ENCODE measurements around the gene CHAC1. TPM values are rescaled to one million over a fixed set of nuclear protein-coding genes. Genes with fewer than 3 reads are reported as not detected.
"Not testable (repeated sequence)": the region's sequence is repeated elsewhere in the genome, so short reads cannot be mapped to it uniquely, and the experiment has no call there.

CHAC1 gene
- total RNA-seq, 5 donors from 2014 or later (not counting 1 experiment from before 2014, with no cell fraction given), result 0.44 to 7.5 (median 7.2) TPM

GRCh38 chr15:40954158-40954848 lies 1.0 kb downstream of the CHAC1 start:
- not testable (repeated sequence) for ATAC-seq (replicated peaks in 1 of 4); H3K36me3 ChIP-seq (ENCODE audit: control insufficient read depth in 2 of 2, extremely low read depth in 1 of 2, insufficient read depth in 1 of 2, low read length in 1 of 2); H3K36me3 Mint-ChIP-seq; DNase-seq; H3K9me3 ChIP-seq; H3K27me3 Mint-ChIP-seq; H3K9me3 Mint-ChIP-seq; H3K27ac ChIP-seq (ENCODE audit: low read length)
- Mint-ChIP-seq H3K4me1 (peaks cover 11 to 21% (median 17%) of the 10 kb centered on the region in 3 donors), H3K27ac (peak overlapping the region in 1 of 2 donors; percentile 87), H3K4me3 (peak overlapping the region; percentile 89 to 92 (median 89))
- H3K27me3 ChIP-seq (replicated peaks in 1 of 2; ENCODE audit: control insufficient read depth in 2 of 2, extremely low read depth in 1 of 2, insufficient read depth in 2 of 2, low read length in 1 of 2), result peaks cover 0 to 17% of the 10 kb centered on the region in 2 experiments
- ChIA-PET CTCF (interaction anchor here (0.5 to 2.1 kb wide), 3 partner anchors 12 to 26 kb away, joined by 5 to 10 read pairs (median 7); no protein-coding TSS in a partner anchor), POLR2A (interaction anchor here (0.6 kb wide), 2 partner anchors 24 to 84 kb away, joined by 3 to 13 read pairs; no protein-coding TSS in a partner anchor)
- H3K4me1 ChIP-seq (ENCODE audit: control insufficient read depth in 1 of 2, extremely low read depth in 1 of 2, insufficient read depth in 2 of 2, low read length in 2 of 2), result peaks cover 7 to 19% of the 10 kb centered on the region in 2 experiments
- H3K4me3 ChIP-seq (ENCODE audit: control insufficient read depth in 1 of 2, extremely low read depth in 1 of 2, low read length in 1 of 2), result peak overlapping the region in 1 of 2 donors; percentile 78
- 69% methylated on average over 3 of the region's 8 CpGs for WGBS (ENCODE audit: insufficient coverage)

GRCh38 chr15:40955141-40955903 lies 2.1 kb downstream of the CHAC1 start:
- no peak for ATAC-seq (replicated peaks in 1 of 4)
- 84% methylated on average over 18 of the region's 20 CpGs for WGBS (ENCODE audit: insufficient coverage)
- H3K36me3 ChIP-seq (ENCODE audit: control insufficient read depth in 2 of 2, extremely low read depth in 1 of 2, insufficient read depth in 1 of 2, low read length in 1 of 2), result no peaks in the 10 kb centered on the region
- no peak overlapping the region for H3K27ac ChIP-seq (ENCODE audit: low read length)
- H3K9me3 ChIP-seq, result no peaks in the 10 kb centered on the region
- Mint-ChIP-seq H3K9me3 (no peaks in the 10 kb centered on the region), H3K27me3 (peaks cover 0 to 2% of the 10 kb centered on the region in 2 donors), H3K4me1 (peaks cover 17 to 21% (median 17%) of the 10 kb centered on the region in 3 donors), H3K27ac (no peak overlapping the region), H3K4me3 (peak overlapping the region in 2 of 3 donors; percentile 89 to 92), H3K36me3 (no peaks in the 10 kb centered on the region)
- POLR2A ChIA-PET, result interaction anchor here in 1 of 2 donors (0.6 kb wide), 1 partner anchor 83 kb away, joined by 3 read pairs; no protein-coding TSS in a partner anchor
- peaks cover 0 to 22% of the 10 kb centered on the region in 2 experiments for H3K27me3 ChIP-seq (replicated peaks in 1 of 2; ENCODE audit: control insufficient read depth in 2 of 2, extremely low read depth in 1 of 2, insufficient read depth in 2 of 2, low read length in 1 of 2)
- no peak for DNase-seq
- no peak overlapping the region for H3K4me3 ChIP-seq (ENCODE audit: control insufficient read depth in 1 of 2, extremely low read depth in 1 of 2, low read length in 1 of 2)
- H3K4me1 ChIP-seq (ENCODE audit: control insufficient read depth in 1 of 2, extremely low read depth in 1 of 2, insufficient read depth in 2 of 2, low read length in 2 of 2), result peaks cover 7 to 19% of the 10 kb centered on the region in 2 experiments
- CTCF ChIA-PET, result interaction anchor here in 1 of 2 donors (0.6 to 1.2 kb wide), 2 partner anchors 13 to 309 kb away, joined by 3 to 7 read pairs; no protein-coding TSS in a partner anchor

- Histone ChIP-seq H3K27ac (ENCODE audit: low read length) (no peak overlapping the region), H3K4me3 (ENCODE audit: control insufficient read depth in 1 of 2, extremely low read depth in 1 of 2, low read length in 1 of 2) (no peak overlapping the region), H3K9me3 (no peaks in the 10 kb centered on the region), H3K4me1 (ENCODE audit: control insufficient read depth in 1 of 2, extremely low read depth in 1 of 2, insufficient read depth in 2 of 2, low read length in 2 of 2) (peaks cover 7 to 19% of the 10 kb centered on the region in 2 experiments), H3K36me3 (ENCODE audit: control insufficient read depth in 2 of 2, extremely low read depth in 1 of 2, insufficient read depth in 1 of 2, low read length in 1 of 2) (no peaks in the 10 kb centered on the region), H3K27me3 (replicated peaks in 1 of 2; ENCODE audit: control insufficient read depth in 2 of 2, extremely low read depth in 1 of 2, insufficient read depth in 2 of 2, low read length in 1 of 2) (peaks cover 0 to 22% of the 10 kb centered on the region in 2 experiments)
- Mint-ChIP-seq H3K4me3 (peak overlapping the region in 1 of 3 donors; percentile 35), H3K36me3 (no peaks in the 10 kb centered on the region), H3K27me3 (peaks cover 0 to 2% of the 10 kb centered on the region in 2 donors), H3K9me3 (no peaks in the 10 kb centered on the region), H3K27ac (no peak overlapping the region), H3K4me1 (peaks cover 17 to 21% (median 17%) of the 10 kb centered on the region in 3 donors)
- POLR2A ChIA-PET, result no interaction called here
- DNase-seq, result no peak
- WGBS (ENCODE audit: insufficient coverage), result no CpG with 5 or more reads among the region's 3 CpGs
- CTCF ChIA-PET, result interaction anchor here in 1 of 2 donors (0.6 kb wide), 1 partner anchor 360 kb away, joined by 3 read pairs; no protein-coding TSS in a partner anchor
- no peak for ATAC-seq (replicated peaks in 1 of 4)
These were observed 2.8 kb downstream of the CHAC1 start for GRCh38 chr15:40955930-40956540.

GRCh38 chr15:40956541-40956982 lies 3.3 kb downstream of the CHAC1 start:
- no peaks in the 10 kb centered on the region for H3K36me3 ChIP-seq (ENCODE audit: control insufficient read depth in 2 of 2, extremely low read depth in 1 of 2, insufficient read depth in 1 of 2, low read length in 1 of 2)
- H3K9me3 Mint-ChIP-seq, result no peaks in the 10 kb centered on the region
- peaks cover 0 to 22% of the 10 kb centered on the region in 2 experiments for H3K27me3 ChIP-seq (replicated peaks in 1 of 2; ENCODE audit: control insufficient read depth in 2 of 2, extremely low read depth in 1 of 2, insufficient read depth in 2 of 2, low read length in 1 of 2)
- H3K27ac Mint-ChIP-seq, result no peak overlapping the region
- WGBS (ENCODE audit: insufficient coverage), result 92% methylated on average over 2 of the region's 3 CpGs
- H3K4me1 Mint-ChIP-seq, result peaks cover 17 to 21% (median 17%) of the 10 kb centered on the region in 3 donors
- H3K27ac ChIP-seq (ENCODE audit: low read length), result no peak overlapping the region
- DNase-seq (no peak), ATAC-seq (replicated peaks in 1 of 4) (no peak)
- ChIA-PET POLR2A (no interaction called here), CTCF (interaction anchor here in 1 of 2 donors (0.6 kb wide), 1 partner anchor 359 kb away, joined by 3 read pairs; no protein-coding TSS in a partner anchor)
- peak overlapping the region in 1 of 3 donors; percentile 35 for H3K4me3 Mint-ChIP-seq
- H3K4me1 ChIP-seq (ENCODE audit: control insufficient read depth in 1 of 2, extremely low read depth in 1 of 2, insufficient read depth in 2 of 2, low read length in 2 of 2), result peaks cover 7 to 19% of the 10 kb centered on the region in 2 experiments
- no peaks in the 10 kb centered on the region for H3K36me3 Mint-ChIP-seq
- H3K27me3 Mint-ChIP-seq, result peaks cover 0 to 2% of the 10 kb centered on the region in 2 donors
- H3K4me3 ChIP-seq (ENCODE audit: control insufficient read depth in 1 of 2, extremely low read depth in 1 of 2, low read length in 1 of 2), result no peak overlapping the region
- no peaks in the 10 kb centered on the region for H3K9me3 ChIP-seq

- Histone ChIP-seq H3K36me3 (ENCODE audit: control insufficient read depth in 2 of 2, extremely low read depth in 1 of 2, insufficient read depth in 1 of 2, low read length in 1 of 2) (no peaks in the 10 kb centered on the region), H3K9me3 (no peaks in the 10 kb centered on the region), H3K27ac (ENCODE audit: low read length) (no peak overlapping the region), H3K4me1 (ENCODE audit: control insufficient read depth in 1 of 2, extremely low read depth in 1 of 2, insufficient read depth in 2 of 2, low read length in 2 of 2) (peaks cover 7 to 19% of the 10 kb centered on the region in 2 experiments), H3K4me3 (ENCODE audit: control insufficient read depth in 1 of 2, extremely low read depth in 1 of 2, low read length in 1 of 2) (no peak overlapping the region), H3K27me3 (replicated peaks in 1 of 2; ENCODE audit: control insufficient read depth in 2 of 2, extremely low read depth in 1 of 2, insufficient read depth in 2 of 2, low read length in 1 of 2) (peaks cover 0 to 22% of the 10 kb centered on the region in 2 experiments)
- H3K36me3 Mint-ChIP-seq, result no peaks in the 10 kb centered on the region
- no peak overlapping the region for H3K4me3 Mint-ChIP-seq
- CTCF ChIA-PET, result interaction anchor here in 1 of 2 donors (0.6 kb wide), 1 partner anchor 359 kb away, joined by 3 read pairs; no protein-coding TSS in a partner anchor
- no peak overlapping the region for H3K27ac Mint-ChIP-seq
- DNase-seq, result no peak
- H3K27me3 Mint-ChIP-seq, result peaks cover 0 to 2% of the 10 kb centered on the region in 2 donors
- H3K4me1 Mint-ChIP-seq, result peaks cover 17% of the 10 kb centered on the region in 3 donors
- 100% methylated on average over 2 of the region's 4 CpGs for WGBS (ENCODE audit: insufficient coverage)
- H3K9me3 Mint-ChIP-seq, result no peaks in the 10 kb centered on the region
- POLR2A ChIA-PET, result no interaction called here
- ATAC-seq (replicated peaks in 1 of 4), result no peak
These were observed 3.8 kb downstream of the CHAC1 start for GRCh38 chr15:40957041-40957555.

Data from T-cell (primary cell).